ENCODE results near the gene HOXC6.
A peak's percentile ranks its signal among the peaks of the same experiment; 100 is the strongest.
"Not testable (repeated sequence)": the region's sequence is repeated elsewhere in the genome, so short reads cannot be mapped to it uniquely, and the experiment has no call there.

HOXC6 gene

DNA sequence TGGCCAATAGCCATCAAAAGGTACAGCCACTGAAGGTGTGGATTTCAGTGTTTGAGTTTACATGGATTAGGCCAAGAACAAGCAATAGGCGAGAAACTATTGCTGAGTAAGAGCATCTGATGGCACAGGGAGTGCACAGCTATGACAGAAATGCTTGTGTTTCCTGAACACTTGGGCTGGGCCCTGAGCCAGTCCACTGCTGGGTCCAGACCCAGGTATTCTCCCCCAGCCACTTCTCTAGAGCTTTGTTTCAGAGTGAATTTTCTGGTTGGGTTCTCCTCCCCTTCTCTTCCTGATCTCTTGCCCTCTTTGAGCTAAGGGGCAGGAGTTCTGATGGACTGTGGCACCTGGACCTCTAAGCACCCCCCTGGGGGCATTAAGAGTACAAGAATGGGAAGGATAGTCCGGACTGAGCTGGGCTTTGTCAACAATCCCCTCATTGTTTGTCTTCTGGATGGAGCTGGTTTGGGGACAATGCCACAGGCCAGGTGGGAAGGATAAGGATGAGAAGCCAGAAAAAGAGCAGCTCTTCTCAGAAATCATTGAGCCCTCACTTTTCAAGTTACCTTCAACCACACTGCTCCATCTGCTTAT lies 13.0 kb downstream of the HOXC6 start:
- DNase-seq (ENCODE audit: low spot score), result no peak

- DNase-seq (ENCODE audit: low spot score), result not testable (repeated sequence)
These were observed 13.8 kb downstream of the HOXC6 start for GRCh38 chr12:54042033-54042432.

GRCh38 chr12:54042970-54043853 lies 15.0 kb downstream of the HOXC6 start:
- DNase-seq (ENCODE audit: low spot score), result no peak

DNA sequence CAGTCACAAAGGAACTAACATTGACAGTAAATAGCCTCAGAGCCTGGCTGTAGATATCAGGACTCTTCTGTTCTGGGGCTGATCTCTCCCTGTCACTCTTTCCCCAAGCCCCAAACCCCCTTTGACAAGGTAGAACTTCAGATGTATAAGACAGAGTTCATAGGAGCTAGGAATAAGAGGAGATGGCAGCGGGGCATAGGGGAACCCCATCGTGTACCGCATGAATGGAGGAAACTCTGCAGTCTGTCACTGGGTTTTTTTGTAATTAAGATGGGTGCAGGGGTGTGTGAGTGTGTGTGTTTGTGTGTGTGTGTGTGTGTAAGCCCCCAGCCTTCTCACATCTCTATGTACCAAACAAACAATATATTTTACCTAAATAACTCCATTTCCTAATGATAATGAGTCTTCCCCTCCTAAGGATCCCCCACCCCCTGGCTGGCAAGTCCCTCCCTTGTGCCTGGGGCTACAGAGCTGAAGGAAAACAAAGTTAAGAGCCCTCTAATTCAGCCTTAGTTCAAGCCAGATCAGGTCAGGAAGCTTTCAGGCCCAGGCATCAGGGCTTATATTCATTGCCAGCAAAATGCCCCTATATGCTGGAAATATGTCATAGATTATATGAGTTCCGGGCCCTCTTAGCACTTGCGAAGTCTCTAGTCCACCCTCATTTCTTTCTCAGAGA lies 16.3 kb downstream of the HOXC6 start:
- DNase-seq (ENCODE audit: low spot score), result no peak

GRCh38 chr12:54045401-54045800 lies 17.2 kb downstream of the HOXC6 start:
- no peak for DNase-seq (ENCODE audit: low spot score)

- DNase-seq (ENCODE audit: low spot score), result no peak
These were observed 17.8 kb downstream of the HOXC6 start for GRCh38 chr12:54045868-54046521.

DNA sequence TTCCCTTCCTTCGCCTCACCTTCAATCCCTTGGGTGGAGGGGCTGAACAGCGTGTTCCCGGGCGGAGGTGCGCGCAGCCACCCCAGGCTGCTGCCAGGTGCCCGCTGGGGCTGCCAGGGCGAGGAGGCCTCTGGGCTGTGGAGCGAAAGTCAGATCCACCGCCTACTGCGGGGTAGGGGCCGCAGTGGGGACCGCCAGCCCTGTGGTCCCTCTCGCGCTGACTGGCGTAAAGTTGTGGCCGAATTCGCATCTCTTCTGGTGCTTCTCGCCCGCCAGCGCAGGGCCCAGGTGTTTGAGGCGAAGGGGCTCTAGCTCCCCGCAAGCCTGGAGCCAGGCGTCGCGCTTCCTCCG lies 18.5 kb downstream of the HOXC6 start:
- DNase-seq (ENCODE audit: low spot score), result no peak

- peak; percentile 62 for DNase-seq (ENCODE audit: low spot score)
These were observed 19.1 kb downstream of the HOXC6 start for GRCh38 chr12:54047160-54047963.

DNA sequence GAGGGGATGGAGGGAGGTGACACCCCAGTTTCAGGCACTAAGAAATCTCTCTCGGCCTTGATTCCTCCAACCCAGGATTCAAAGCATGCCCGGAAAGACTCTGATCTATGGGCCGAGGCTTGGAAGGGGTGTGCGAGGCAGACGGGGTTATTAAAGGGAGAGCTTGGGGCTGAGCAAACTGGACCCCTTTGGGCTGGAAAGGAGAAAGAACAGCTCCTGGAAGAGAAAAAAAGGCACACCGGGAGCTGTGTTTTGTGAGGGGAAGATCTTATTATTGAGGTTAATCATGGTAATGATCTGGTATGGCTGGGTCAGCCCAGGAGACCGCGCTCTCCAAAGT lies 19.7 kb downstream of the HOXC6 start:
- DNase-seq (ENCODE audit: low spot score), result no peak

DNA sequence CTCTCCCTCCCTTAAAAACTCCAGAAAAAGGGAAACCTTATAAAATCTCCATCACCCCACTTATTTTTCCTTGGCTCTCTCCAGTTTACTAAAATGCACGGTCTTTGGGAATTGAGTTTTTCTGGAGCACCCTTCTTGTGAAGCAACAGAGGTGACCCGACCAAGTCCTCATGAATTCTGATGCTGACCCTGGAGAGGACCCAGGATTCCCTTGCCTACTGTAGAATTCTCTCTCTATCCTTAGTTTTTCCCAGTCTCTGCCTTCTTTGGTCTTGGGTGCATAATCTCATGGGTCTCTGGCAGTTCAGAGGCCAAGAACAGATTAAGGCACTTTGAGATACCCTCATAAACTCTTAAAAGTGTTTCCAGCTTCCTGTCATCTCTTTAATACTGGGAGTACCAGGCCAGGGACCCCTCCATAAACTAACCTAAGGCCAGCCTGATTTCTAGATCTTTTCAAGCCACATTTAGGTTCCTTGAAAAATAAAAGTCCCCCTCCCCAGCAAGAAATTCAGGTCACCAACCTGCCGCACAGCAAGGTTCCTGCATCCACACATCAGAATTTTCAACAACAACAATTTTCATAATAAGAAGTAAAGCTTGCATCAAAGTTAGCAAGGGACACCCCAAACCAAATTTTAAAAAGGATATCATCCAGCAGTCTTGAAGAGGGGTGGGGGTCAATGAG lies 20.3 kb downstream of the HOXC6 start:
- DNase-seq (ENCODE audit: low spot score), result no peak

DNA sequence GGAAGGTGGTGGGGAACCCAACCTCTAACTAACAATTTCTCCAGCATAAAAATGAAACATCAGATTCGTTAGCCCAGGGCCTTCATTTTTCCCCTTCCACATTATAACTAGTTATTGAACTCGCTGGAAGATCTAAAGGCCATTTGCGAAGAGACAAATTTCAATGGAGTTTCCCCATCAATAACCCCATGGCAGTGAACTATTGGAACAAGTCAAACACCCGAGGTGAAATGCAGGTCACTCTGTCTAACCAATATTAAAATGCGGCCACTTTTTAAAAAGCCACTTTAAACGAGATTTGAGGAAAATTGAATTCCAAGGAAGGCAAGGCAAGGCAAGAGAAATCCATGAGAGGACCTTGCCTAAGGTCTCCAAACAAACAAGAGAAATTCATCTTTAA lies 20.9 kb downstream of the HOXC6 start:
- DNase-seq (ENCODE audit: low spot score), result no peak

- DNase-seq (ENCODE audit: low spot score), result no peak
These were observed 22.2 kb downstream of the HOXC6 start for GRCh38 chr12:54050482-54050810.

- DNase-seq (ENCODE audit: low spot score), result no peak
These were observed 23.0 kb downstream of the HOXC6 start for GRCh38 chr12:54051026-54051842.

DNA sequence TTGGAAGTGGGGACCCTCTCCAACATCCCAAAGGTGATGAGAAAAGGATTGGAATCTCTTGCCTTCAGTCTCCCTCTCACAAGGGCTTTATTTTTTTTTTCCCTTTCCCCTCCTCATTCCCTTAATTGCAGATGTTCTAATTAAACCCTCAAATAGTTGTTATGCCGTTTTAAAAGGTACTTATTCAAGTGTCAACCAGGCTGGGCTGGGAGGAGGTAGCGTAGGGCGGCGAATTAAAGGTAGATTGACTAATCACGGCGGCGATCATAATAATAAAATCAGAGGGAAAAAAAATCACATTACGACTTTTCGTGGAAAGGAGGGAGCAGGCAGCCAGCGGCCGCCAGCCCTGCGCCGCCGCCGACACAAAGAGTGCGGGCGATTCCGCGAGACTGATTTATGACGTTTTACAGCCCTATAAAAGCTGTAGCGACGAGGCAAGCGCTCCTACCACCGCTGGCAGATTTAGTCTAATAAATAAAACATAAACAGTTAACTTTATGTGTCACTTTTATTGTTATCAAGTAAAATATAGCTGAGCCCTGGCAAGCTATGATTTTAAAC lies 23.7 kb downstream of the HOXC6 start:
- no peak for DNase-seq (ENCODE audit: low spot score)

GRCh38 chr12:54052438-54053002 lies 24.3 kb downstream of the HOXC6 start:
- DNase-seq (ENCODE audit: low spot score), result no peak

- no peak for DNase-seq (ENCODE audit: low spot score)
These were observed 24.9 kb downstream of the HOXC6 start for GRCh38 chr12:54053003-54053750.

DNA sequence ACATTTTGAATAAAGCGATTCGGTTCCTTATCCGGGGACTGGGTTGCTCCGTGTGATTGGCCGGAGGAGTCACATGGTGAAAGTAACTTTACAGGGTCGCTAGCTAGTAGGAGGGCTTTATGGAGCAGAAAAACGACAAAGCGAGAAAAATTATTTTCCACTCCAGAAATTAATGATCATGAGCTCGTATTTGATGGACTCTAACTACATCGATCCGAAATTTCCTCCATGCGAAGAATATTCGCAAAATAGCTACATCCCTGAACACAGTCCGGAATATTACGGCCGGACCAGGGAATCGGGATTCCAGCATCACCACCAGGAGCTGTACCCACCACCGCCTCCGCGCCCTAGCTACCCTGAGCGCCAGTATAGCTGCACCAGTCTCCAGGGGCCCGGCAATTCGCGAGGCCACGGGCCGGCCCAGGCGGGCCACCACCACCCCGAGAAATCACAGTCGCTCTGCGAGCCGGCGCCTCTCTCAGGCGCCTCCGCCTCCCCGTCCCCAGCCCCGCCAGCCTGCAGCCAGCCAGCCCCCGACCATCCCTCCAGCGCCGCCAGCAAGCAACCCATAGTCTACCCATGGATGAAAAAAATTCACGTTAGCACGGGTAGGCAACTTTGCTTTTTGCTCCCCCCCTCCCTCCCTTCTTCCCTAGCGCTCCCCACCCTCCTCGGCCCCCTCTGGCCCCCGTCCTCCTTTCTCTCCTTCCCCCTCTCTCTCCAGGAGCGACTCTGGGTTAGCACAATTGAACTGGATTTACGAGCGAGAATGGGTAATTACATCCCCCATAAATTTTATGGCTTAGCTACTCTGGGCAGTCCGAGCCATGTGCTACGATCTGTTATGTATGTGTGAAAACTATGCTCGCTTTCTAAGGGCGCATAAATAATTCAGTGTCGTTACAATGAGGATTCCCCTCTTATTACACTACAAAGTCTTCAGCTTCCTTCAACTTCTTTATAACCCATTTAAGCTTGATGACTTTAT lies 25.8 kb downstream of the HOXC6 start, which contains the start of gene HOXC4:
TSS of gene HOXC4 (plus strand) at position 85 of the 991 bp plus-strand sequence. CDS start at position 173, 88 bp downstream.
- DNase-seq (ENCODE audit: low spot score), result peak; percentile 46

DNA sequence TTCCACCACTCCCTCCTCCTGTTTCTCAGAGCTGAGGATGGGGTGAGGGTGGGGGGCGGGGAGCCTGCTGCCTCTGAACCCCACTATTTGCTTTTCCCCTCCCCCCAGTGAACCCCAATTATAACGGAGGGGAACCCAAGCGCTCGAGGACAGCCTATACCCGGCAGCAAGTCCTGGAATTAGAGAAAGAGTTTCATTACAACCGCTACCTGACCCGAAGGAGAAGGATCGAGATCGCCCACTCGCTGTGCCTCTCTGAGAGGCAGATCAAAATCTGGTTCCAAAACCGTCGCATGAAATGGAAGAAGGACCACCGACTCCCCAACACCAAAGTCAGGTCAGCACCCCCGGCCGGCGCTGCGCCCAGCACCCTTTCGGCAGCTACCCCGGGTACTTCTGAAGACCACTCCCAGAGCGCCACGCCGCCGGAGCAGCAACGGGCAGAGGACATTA lies 26.5 kb downstream of the HOXC6 start:
- no peak for DNase-seq (ENCODE audit: low spot score)

All from iPS-NIHi11 (cell line).